ENCODE measurements around the gene HNRNPF.

The HNRNPF gene

GRCh38 chr10:43375401-43376020 lies 33.5 kb downstream of the HNRNPF start:
- no peak for DNase-seq

- no peak for DNase-seq
Observed at GRCh38 chr10:43374194-43374593, 34.8 kb downstream of the HNRNPF start.

GRCh38 chr10:43373461-43373860 lies 35.5 kb downstream of the HNRNPF start:
- DNase-seq = no peak

GRCh38 chr10:43372765-43373361 lies 36.1 kb downstream of the HNRNPF start:
- DNase-seq = no peak

GRCh38 chr10:43371418-43371817 lies 37.6 kb downstream of the HNRNPF start, which contains the start of gene FXYD4:
FXYD4 (plus strand) TSS chr10:43371636; CDS start chr10:43373747, 2,111 bp downstream.
- no peak for DNase-seq

GRCh38 chr10:43370671-43371215 lies 38.2 kb downstream of the HNRNPF start:
- DNase-seq = no peak

GRCh38 chr10:43369921-43370320 lies 39.1 kb downstream of the HNRNPF start:
- no peak for DNase-seq

- no peak for DNase-seq
Observed at GRCh38 chr10:43365001-43365400, 44.0 kb downstream of the HNRNPF start.

GRCh38 chr10:43362191-43362839 lies 46.7 kb downstream of the HNRNPF start:
- peak; percentile 98 for DNase-seq

- peak in 1 of 2 donors; percentile 25 for DNase-seq
Observed at GRCh38 chr10:43361547-43362190, 47.3 kb downstream of the HNRNPF start.

GRCh38 chr10:43360086-43360485 lies 48.9 kb downstream of the HNRNPF start:
- DNase-seq = no peak

GRCh38 chr10:43355749-43356371 lies 53.1 kb downstream of the HNRNPF start:
- DNase-seq = no peak

GRCh38 chr10:43354879-43355380 lies 54.1 kb downstream of the HNRNPF start:
- no peak for DNase-seq

- no peak for DNase-seq
Observed at GRCh38 chr10:43354330-43354635, 54.7 kb downstream of the HNRNPF start.

GRCh38 chr10:43353495-43354329 lies 55.3 kb downstream of the HNRNPF start:
- DNase-seq = no peak

- DNase-seq = no peak
Observed at GRCh38 chr10:43352951-43353350, 56.0 kb downstream of the HNRNPF start.

GRCh38 chr10:43351301-43351700 lies 57.7 kb downstream of the HNRNPF start:
- DNase-seq = no peak

GRCh38 chr10:43350686-43351085 lies 58.3 kb downstream of the HNRNPF start:
- no peak for DNase-seq

GRCh38 chr10:43350156-43350555 lies 58.8 kb downstream of the HNRNPF start:
- no peak for DNase-seq

GRCh38 chr10:43348511-43349312 lies 60.3 kb downstream of the HNRNPF start:
- DNase-seq = peak; percentile 86 to 88

- DNase-seq = no peak
Observed at GRCh38 chr10:43347997-43348396, 61.0 kb downstream of the HNRNPF start.

Measured in CD4-positive, alpha-beta T cell treated with Interleukin-1 beta for 1 hour (primary cell).